GM21515 (cell line): ENCODE data around the gene CPLX3.

Source experiments
- ATAC-seq: cut with Tn5 transposase; IDR thresholded peaks from one replicate; pipeline ENCODE4 v1.9.1; 2021; ENCODE audit not compliant: unreplicated experiment

CPLX3 gene

GRCh38 chr15:74802290-74802689 lies 24.1 kb upstream of the CPLX3 start:
- ATAC-seq, result no peak

- no peak for ATAC-seq
Observed at GRCh38 chr15:74802862-74803447, 23.5 kb upstream of the CPLX3 start.

GRCh38 chr15:74804935-74805334 lies 21.5 kb upstream of the CPLX3 start:
- no peak for ATAC-seq

DNA sequence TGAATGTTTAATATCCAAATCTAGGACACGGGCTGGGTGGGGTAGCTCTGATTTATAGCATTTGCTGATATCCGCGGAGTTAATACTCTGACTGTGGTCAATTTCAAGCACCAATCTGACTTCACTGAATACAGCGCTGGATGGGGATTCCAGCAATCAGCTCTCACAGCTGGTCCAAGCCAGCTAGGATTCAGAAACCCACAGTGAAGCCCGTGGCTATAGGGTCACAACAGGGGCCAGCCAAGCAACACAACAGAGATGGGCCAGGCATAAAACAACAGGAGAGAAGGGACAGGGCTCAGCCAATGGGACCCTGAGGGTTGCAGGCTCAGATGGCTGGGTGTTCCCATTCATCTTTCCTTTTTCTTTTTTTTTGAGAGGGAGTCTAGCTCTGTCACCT lies 19.1 kb upstream of the CPLX3 start:
- ATAC-seq, result no peak

- ATAC-seq, result no peak
Observed at GRCh38 chr15:74808078-74808839, 18.2 kb upstream of the CPLX3 start.

DNA sequence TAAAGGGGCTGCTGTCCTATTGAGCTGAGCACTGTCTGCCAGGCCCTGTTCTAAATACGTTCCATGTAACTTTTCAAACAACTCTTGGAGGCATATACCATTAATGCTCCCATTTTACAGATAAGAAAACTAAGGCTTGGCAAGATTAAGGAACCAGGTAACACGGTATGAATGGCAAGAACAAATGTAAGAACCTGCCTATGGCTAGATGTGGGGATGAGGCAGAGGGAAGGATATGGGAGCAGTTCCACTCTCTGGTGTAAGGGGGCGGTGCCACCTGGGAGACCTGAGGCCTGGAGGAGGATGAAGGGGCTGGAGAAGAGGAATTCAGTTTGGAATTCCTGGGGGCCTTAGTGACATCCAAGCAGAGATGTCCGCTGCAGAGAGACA lies 17.6 kb upstream of the CPLX3 start:
- no peak for ATAC-seq

GRCh38 chr15:74809242-74809641 lies 17.2 kb upstream of the CPLX3 start:
- no peak for ATAC-seq

DNA sequence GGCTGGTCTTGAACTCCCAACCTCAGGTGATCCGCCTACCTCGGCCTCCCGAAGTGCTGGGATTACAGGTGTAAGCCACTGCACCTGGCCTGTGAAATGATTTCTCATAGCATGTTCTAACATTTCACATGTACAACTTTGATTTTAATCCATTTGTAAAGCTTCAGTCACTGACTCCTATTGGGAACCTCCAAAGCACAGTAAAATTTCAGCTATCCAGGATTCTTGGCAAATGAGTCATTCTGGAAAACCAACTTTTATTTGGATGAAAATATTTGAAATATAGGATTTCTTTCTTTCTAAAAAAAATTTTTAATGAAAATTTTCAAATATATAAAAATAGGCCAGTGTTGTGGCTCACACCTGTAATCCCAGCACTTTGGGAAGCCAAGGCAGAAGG lies 16.5 kb upstream of the CPLX3 start:
- no peak for ATAC-seq

DNA sequence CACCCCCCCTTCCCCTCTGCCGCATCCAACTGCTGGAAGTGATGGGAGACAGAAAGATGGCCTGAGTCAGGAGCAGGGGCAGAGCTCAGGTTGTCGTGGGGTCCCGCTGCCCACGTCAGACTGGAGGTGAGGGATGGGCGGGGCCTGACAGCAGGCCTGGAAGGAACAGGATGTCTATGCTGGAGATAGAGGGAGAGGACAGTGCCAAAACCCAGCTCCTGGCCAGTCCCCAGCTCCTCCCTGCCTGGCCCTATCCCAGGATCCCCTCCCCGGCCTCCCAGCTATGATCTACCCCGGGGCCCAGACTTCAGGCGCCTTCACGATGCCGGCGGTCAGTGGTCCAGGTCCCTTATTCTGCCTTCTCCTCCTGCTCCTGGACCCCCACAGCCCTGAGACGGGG lies 13.9 kb upstream of the CPLX3 start, which contains the start of gene LMAN1L:
Gene LMAN1L, plus strand, starts transcription at position 303 of the 400 bp plus-strand sequence. Its CDS starts 20 bp downstream, at position 323.
- ATAC-seq, result no peak

DNA sequence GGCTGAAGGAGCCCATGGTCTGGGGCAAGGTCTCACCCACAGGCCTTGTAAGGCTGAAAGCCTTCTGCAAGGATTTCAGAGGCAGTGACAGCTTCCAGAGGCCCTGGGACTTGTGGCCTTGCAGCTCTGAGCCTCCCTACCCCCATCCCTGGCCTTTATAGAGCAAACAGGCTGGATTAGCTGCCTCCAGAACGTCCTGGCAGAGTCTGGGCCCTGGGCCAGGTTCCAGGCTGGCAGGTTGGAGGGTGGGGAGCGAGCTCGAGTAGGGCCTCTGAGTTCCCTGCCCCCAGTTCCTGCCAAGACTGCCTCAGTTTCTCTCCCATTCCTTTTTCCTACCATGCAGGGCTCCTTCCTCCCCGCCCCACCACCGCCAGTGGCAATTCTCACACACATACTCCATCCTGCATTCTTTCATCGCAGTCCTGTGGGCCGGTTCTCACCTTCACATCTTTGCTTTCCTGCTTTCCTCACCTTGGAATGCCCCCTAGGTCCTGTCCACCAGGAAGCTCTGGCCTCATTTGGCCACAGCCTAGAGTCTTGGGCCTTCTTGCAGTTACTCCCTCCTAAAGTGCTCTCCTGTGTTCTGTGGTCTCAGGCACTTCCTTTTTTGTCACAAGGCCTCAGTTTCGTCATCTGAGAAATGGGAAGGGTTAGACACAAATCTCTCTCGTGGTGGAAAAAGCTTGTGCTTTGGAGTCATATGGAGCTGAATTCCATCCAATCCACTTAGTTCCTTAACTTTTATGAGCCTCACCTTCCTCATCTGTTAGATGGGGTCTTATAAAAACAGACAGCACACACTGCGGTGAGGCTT lies 11.1 kb upstream of the CPLX3 start:
- ATAC-seq, result no peak

GRCh38 chr15:74815961-74816360 lies 10.5 kb upstream of the CPLX3 start:
- ATAC-seq, result no peak

DNA sequence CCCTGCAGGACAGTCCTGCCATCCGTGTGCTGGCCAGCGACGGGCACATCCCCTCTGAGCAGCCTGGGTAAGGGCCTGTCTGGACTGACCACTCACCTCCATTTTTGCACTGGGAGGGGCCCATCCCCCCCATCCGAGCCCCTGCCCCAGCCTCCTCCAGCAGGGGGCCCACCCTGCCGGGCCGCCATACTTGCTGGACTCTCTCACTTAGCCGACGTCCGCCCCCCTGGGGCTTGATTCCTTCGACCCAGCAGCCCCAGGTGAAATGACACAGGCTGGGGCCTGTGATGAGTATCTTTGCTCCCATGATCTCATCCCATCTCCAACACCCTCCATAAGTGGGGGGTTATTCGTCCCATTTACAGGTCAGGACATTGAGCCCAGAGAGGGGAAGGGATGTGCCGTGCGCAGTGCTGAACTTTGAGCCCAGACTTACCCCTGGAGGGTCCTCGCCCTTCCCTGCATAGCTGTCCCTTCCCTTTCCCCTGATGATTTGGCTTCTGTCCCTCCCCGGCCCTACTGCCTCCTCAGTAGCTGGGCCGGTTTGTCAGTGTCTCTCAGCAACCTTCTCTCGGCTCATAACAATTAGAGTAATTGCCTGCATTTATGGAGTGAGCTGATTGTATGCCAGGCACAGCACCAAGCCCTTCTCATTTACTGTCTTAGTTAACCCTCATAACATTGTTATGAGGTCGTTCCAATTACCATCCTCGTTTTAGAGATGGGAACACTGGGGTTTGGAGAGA lies 9.6 kb upstream of the CPLX3 start:
- ATAC-seq, result no peak

DNA sequence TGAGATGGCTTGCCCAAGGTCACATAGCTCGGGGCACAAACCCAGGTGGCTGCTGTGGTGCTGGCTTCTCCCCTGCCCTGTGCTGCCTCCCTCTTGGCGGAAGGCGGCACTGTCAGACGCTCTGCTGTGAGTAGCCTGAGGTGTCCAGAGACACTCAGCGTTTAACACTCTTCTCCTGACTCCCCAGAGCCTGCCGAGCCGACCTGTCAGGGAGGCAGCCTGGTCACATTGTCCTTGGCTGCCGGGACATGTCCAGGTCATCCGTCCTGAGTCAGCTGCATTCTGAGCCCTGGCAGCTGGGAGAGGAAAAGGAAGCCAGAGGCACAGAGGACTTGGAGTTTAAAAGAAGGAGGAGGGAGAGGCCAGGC lies 9.1 kb upstream of the CPLX3 start:
- no peak for ATAC-seq

DNA sequence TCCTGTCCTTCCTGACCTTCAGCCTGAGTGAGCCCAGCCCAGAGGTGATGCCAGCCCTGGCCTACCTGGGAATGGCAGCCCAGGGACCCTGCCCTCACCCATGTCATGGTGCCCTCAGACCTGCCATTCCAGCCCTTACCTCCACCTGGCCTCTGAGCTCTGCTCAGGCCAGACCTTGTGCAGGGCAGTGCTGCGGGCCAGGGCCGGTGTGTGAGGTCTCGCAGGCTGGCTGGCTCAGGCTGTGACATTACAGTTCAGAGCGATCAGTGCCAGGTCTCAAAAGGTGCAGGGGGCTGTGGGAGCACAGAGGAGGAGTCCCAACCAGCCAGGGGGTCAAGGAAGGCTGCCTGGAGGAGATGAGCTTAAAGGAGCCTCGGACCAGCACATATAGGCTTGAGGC lies 6.4 kb upstream of the CPLX3 start:
- no peak for ATAC-seq

- peak; percentile 50 for ATAC-seq
Observed at GRCh38 chr15:74821091-74821789, 5.2 kb upstream of the CPLX3 start.

GRCh38 chr15:74821790-74822158 lies 4.7 kb upstream of the CPLX3 start:
- no peak for ATAC-seq

- no peak for ATAC-seq
Observed at GRCh38 chr15:74822233-74822632, 4.2 kb upstream of the CPLX3 start.

DNA sequence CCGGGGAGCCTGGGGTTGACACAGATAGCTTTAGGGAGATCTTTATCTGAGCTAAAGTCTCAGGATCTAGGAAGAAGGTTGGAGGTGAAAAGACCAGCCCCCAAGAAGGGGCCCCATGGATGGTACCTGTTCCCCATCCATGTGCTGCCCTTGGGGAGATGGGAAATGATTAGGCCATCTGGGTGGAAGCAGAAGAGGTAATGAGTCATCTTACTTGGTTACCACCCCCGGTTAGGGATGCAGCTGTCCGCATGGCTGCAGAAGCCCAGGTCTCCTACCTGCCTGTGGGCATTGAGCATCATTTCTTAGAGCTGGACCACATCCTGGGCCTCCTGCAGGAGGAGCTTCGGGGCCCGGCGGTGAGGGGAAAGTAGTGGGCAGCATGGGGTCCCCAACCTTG lies 3.1 kb upstream of the CPLX3 start:
- ATAC-seq, result no peak

DNA sequence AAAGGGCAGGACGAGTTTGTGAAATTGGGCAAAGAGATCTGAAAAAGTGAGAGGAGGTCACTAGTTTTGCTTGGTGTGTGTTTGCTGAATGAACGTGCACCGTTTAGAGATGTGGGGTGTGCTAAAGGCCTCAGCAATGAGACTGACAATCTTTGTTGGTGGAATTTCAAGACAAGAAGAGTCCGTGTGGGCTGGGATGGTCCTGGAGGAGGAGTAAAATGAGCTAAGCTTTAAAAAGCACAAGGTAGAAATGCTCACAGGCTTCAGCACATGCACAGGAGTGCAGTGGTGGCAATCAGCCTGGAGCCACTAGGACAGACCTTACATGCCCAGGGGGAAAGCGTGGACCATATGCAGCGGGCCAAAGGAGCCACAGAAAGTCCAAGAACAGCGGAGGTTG lies 1.5 kb upstream of the CPLX3 start:
- ATAC-seq, result no peak

DNA sequence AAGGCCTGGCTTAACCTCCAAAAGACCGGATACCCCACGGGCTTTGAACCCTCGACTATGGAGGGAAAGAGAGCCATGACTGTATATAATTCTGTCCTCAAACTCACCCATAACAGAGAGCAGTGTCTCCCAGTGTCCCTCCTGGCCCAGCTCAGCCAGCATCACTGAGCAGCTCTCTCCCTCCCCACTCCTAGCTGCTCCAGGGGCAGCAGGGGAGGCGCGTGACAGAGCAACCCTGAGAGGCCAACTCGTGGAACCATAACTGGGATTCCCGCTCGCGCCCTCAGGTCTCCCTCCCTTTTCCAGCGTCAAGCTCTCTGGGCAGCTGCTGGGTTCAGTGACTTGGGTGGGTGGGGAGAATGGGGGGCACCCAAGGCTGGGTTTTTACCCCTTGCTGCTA lies 561 bp upstream of the CPLX3 start:
- no peak for ATAC-seq

GRCh38 chr15:74826921-74827320 lies 494 bp downstream of the CPLX3 start:
- ATAC-seq, result no peak
